H1 (cell line): ENCODE data around the gene RANBP3L. TPM values are rescaled to one million over a fixed set of nuclear protein-coding genes. Genes with fewer than 3 reads are reported as not detected.

ENCODE experiments used
- CTCF ChIA-PET: fragments of 300-600 bp; sonication (Branson Sonifier 250); formaldehyde crosslinking; loops from one replicate; lab custom pipeline; 2021; ENCODE audit not compliant: partially characterized antibody; lab: Charles Lee
- POLR2A ChIA-PET: fragments of 300-600 bp; sonication (Branson Sonifier 250); formaldehyde crosslinking; loops from one replicate; lab custom pipeline; 2021; ENCODE audit warnings: inconsistent platforms; ENCODE audit not compliant: partially characterized antibody; lab: Charles Lee
- DNase-seq, 2 experiments: peaks; one replicate each; pipeline versions ENCODE4 v3.0.0 to v3.0.0-alpha.2; 2010 to 2022; ENCODE audit warnings: low spot score in 2 of 2, low read depth in 1 of 2, mixed read lengths in 1 of 2
- FAIRE-seq: peaks from 2 replicates; lab custom pipeline; 2011; peaks lifted over from hg19 to GRCh38; lab: Jason Lieb, UNC
- H2AFZ ChIP-seq: 2 replicates; pipeline ENCODE4 v1.8.1; 2012; ENCODE audit warnings: low read length, inconsistent platforms
- H2AK5ac ChIP-seq: 2 replicates; pipeline ENCODE4 v1.6.1; 2013; ENCODE audit warnings: low read depth, low read length
- H2BK120ac ChIP-seq: replicated peaks from 2 replicates; pipeline ENCODE3; 2013; ENCODE audit warnings: low read depth, low read length, inconsistent platforms
- H2BK12ac ChIP-seq: 2 replicates; pipeline ENCODE4 v1.6.1; 2013; ENCODE audit warnings: low read depth, low read length
- H2BK15ac ChIP-seq: 2 replicates; pipeline ENCODE4 v1.6.1; 2013; ENCODE audit warnings: low read length
- H2BK20ac ChIP-seq: 2 replicates; pipeline ENCODE4 v1.6.1; 2013; ENCODE audit warnings: low read length
- H2BK5ac ChIP-seq: 2 replicates; pipeline ENCODE4 v1.6.1; 2013; ENCODE audit warnings: low read depth, low read length
- H3K14ac ChIP-seq: 2 replicates; pipeline ENCODE4 v1.6.1; 2013; ENCODE audit warnings: inconsistent platforms; ENCODE audit not compliant: insufficient read length
- H3K18ac ChIP-seq: 2 replicates; pipeline ENCODE4 v1.6.1; 2013; ENCODE audit warnings: low read length; ENCODE audit errors: extremely low read depth
- H3K23ac ChIP-seq: 2 replicates; pipeline ENCODE4 v1.6.1; 2013; ENCODE audit warnings: inconsistent platforms; ENCODE audit not compliant: insufficient read length
- H3K23me2 ChIP-seq: 2 replicates; pipeline ENCODE4 v1.6.1; 2013; ENCODE audit warnings: low read depth, low read length
- H3K27ac ChIP-seq: 2 replicates; pipeline ENCODE4 v1.6.1; 2011; ENCODE audit warnings: low read depth, low read length, inconsistent platforms
- H3K27me3 ChIP-seq, 4 experiments: replicated peaks in 1 of 4; 1 replicate in 1 of 4; 2 replicates in 3 of 4; pipeline versions ENCODE4 v1.6.1 to v1.8.1; 2011 to 2013; ENCODE audit warnings: low read length in 3 of 4, mild to moderate bottlenecking in 3 of 4, inconsistent platforms in 2 of 4, mixed read lengths in 2 of 4, moderate library complexity in 1 of 4; ENCODE audit not compliant: control insufficient read depth in 3 of 4, insufficient read depth in 3 of 4; ENCODE audit errors: extremely low read depth in 1 of 4
- H3K36me3 ChIP-seq, 4 experiments: 2 replicates each; pipeline versions ENCODE4 v1.6.1 to v1.8.1; 2011 to 2013; ENCODE audit warnings: mild to moderate bottlenecking in 4 of 4, low read length in 3 of 4, moderate library complexity in 2 of 4, control low read depth in 1 of 4, inconsistent platforms in 1 of 4; ENCODE audit not compliant: insufficient read depth in 4 of 4, control insufficient read depth in 2 of 4
- H3K4ac ChIP-seq: replicated peaks from 2 replicates; pipeline ENCODE3; 2013; ENCODE audit warnings: low read length, low read depth, mixed read lengths, inconsistent platforms; ENCODE audit not compliant: insufficient read length
- H3K4me1 ChIP-seq, 4 experiments: replicated peaks in 1 of 4; 1 replicate in 1 of 4; 2 replicates in 3 of 4; pipeline versions ENCODE4 v1.6.1 to v1.8.1; 2011 to 2013; ENCODE audit warnings: low read length in 3 of 4, inconsistent platforms in 2 of 4, mixed read lengths in 1 of 4; ENCODE audit not compliant: insufficient read depth in 4 of 4, control insufficient read depth in 3 of 4
- H3K4me2 ChIP-seq, 2 experiments: 2 replicates each; pipeline versions ENCODE4 v1.6.1 to v1.8.1; 2011 to 2013; ENCODE audit warnings: low read depth in 2 of 2, low read length in 2 of 2, control low read depth in 1 of 2, inconsistent platforms in 1 of 2, mild to moderate bottlenecking in 1 of 2; ENCODE audit not compliant: insufficient read depth in 1 of 2
- H3K4me3 ChIP-seq, 4 experiments: fragments of 200-600, 300-600 bp in 1 of 4; sonication (generic), shearing (Covaris generic), sonication (Bioruptor Twin) in 1 of 4; 2 replicates each; pipeline versions ENCODE4 v1.5.1 to v1.8.1; 2011 to 2016; ENCODE audit warnings: low read length in 4 of 4, low read depth in 3 of 4, control low read depth in 2 of 4, inconsistent platforms in 2 of 4, mild to moderate bottlenecking in 2 of 4, mixed read lengths in 1 of 4, moderate library complexity in 1 of 4; ENCODE audit not compliant: insufficient read depth in 2 of 4; ENCODE audit errors: extremely low read depth in 1 of 4
- H3K56ac ChIP-seq: replicated peaks from 2 replicates; pipeline ENCODE3; 2013; ENCODE audit warnings: low read depth, mild to moderate bottlenecking, mixed read lengths, low read length, inconsistent platforms; ENCODE audit not compliant: insufficient read length
- H3K79me1 ChIP-seq: 2 replicates; pipeline ENCODE4 v1.6.1; 2013; ENCODE audit warnings: low read depth, low read length, control low read depth
- H3K79me2 ChIP-seq, 2 experiments: 2 replicates each; pipeline versions ENCODE4 v1.6.1 to v1.8.1; 2012 to 2013; ENCODE audit warnings: low read length in 2 of 2, mild to moderate bottlenecking in 2 of 2, inconsistent platforms in 1 of 2; ENCODE audit not compliant: insufficient read depth in 2 of 2, control insufficient read depth in 1 of 2
- H3K9ac ChIP-seq, 4 experiments: replicated peaks in 1 of 4; 1 replicate in 1 of 4; 2 replicates in 3 of 4; pipeline versions ENCODE4 v1.6.1 to v1.8.1; 2011 to 2013; ENCODE audit warnings: low read depth in 3 of 4, low read length in 3 of 4, control low read depth in 2 of 4, mild to moderate bottlenecking in 2 of 4, moderate library complexity in 2 of 4, inconsistent platforms in 1 of 4; ENCODE audit errors: extremely low read depth in 1 of 4
- H3K9me3 ChIP-seq, 2 experiments: 2 replicates each; pipeline versions ENCODE4 v1.6.1 to v1.8.1; 2012 to 2013; ENCODE audit warnings: mild to moderate bottlenecking in 2 of 2, moderate library complexity in 2 of 2, control low read depth in 1 of 2, inconsistent platforms in 1 of 2, low read depth in 1 of 2, low read length in 1 of 2, mixed read lengths in 1 of 2; ENCODE audit not compliant: insufficient read depth in 2 of 2
- H4K20me1 ChIP-seq, 2 experiments: replicated peaks in 1 of 2; 2 replicates each; pipeline versions ENCODE3 to v1.8.1; 2011 to 2013; ENCODE audit warnings: inconsistent platforms in 2 of 2, low read length in 2 of 2, mild to moderate bottlenecking in 1 of 2; ENCODE audit not compliant: insufficient read depth in 2 of 2, control insufficient read depth in 1 of 2
- H4K5ac ChIP-seq: 2 replicates; pipeline ENCODE4 v1.6.1; 2013; ENCODE audit warnings: low read length, low read depth, mixed read lengths, inconsistent platforms; ENCODE audit not compliant: insufficient read length
- H4K8ac ChIP-seq: 2 replicates; pipeline ENCODE4 v1.8.0; 2013; ENCODE audit warnings: mild to moderate bottlenecking, moderate library complexity, low read length, inconsistent platforms; ENCODE audit not compliant: insufficient read depth; ENCODE audit errors: extremely low read depth
- H4K91ac ChIP-seq: replicated peaks from 2 replicates; pipeline ENCODE3; 2013; ENCODE audit warnings: low read length, mixed read lengths, inconsistent platforms; ENCODE audit not compliant: insufficient read length
- ATF3 ChIP-seq: IDR thresholded peaks from 2 replicates; pipeline ENCODE4 v1.6.1; 2011; ENCODE audit warnings: low read depth, mild to moderate bottlenecking, low read length; ENCODE audit not compliant: insufficient read depth
- CHD2 ChIP-seq: IDR thresholded peaks from 2 replicates; pipeline ENCODE4 v1.6.1; 2012; ENCODE audit warnings: low read length, improper control_type of control experiment
- HDAC6 ChIP-seq: IDR thresholded peaks from one replicate; pipeline ENCODE4 v1.7.1; 2012; ENCODE audit warnings: low read depth, mild to moderate bottlenecking, inconsistent platforms, low read length, moderate library complexity
- POU5F1 ChIP-seq: IDR thresholded peaks from 2 replicates; pipeline ENCODE4 v1.6.1; 2011; ENCODE audit warnings: low read depth, mild to moderate bottlenecking, low read length, moderate library complexity
- SP4 ChIP-seq: IDR thresholded peaks from 2 replicates; pipeline ENCODE4 v1.6.1; 2012; ENCODE audit warnings: low read length, inconsistent platforms
- ZNF274 ChIP-seq: IDR thresholded peaks from 2 replicates; pipeline ENCODE4 v1.7.0; 2012; ENCODE audit warnings: low read length, borderline replicate concordance; ENCODE audit errors: extremely low read depth
- WGBS, 2 experiments: shearing (Covaris generic) in 1 of 2; methylation state at CpG; one replicate each; pipeline versions ENCODE4 v1.1.6 to v1.1.7; 2013 to 2015; ENCODE audit warnings: low lambda C conversion rate in 2 of 2, mixed read lengths in 2 of 2, inconsistent platforms in 1 of 2, low coverage in 1 of 2, missing lambda C conversion rate in 1 of 2; ENCODE audit not compliant: insufficient replicate concordance in 2 of 2, insufficient coverage in 1 of 2, insufficient read length in 1 of 2; ENCODE audit errors: extremely low coverage in 1 of 2, missing lambda C conversion rate in 1 of 2; 5-methylcytosine and 5-hydroxymethylcytosine counted together
- polyA plus RNA-seq, 7 experiments: library from polyadenylated mRNA; depleted of rRNA in 3 of 7; stranded (reverse) in 5 of 7; unstranded in 2 of 7; fragments of >200 nt in 5 of 7; fragments of 200-250 nt in 2 of 7; gene quantifications; 1 replicate in 5 of 7; 2 replicates in 1 of 7; 4 replicates in 1 of 7; pipeline versions ENCODE4 v1.2.1 to v1.2.3, GENCODE V29; 2011 to 2013; ENCODE audit warnings: missing spikeins in 2 of 7, mixed read lengths in 2 of 7
- total RNA-seq: library from RNA; stranded (reverse); fragmentation: NEBNext Ultra II Directional; extraction: Animal tissue kit (Norgen Biotek cat#: 25700); gene quantifications from 2 replicates; pipeline ENCODE4 v1.2.1, GENCODE V29; 2021
- TF ChIP-seq, protein P1 (sequence below): IDR thresholded peaks from 2 replicates; pipeline ENCODE4 v1.6.1; 2012; ENCODE audit warnings: inconsistent platforms

RANBP3L gene
- total and polyA plus RNA-seq, 2 of the 8 experiments (the other 6 are each of a cell fraction or from before 2014, with no cell fraction given): not detected

DNA sequence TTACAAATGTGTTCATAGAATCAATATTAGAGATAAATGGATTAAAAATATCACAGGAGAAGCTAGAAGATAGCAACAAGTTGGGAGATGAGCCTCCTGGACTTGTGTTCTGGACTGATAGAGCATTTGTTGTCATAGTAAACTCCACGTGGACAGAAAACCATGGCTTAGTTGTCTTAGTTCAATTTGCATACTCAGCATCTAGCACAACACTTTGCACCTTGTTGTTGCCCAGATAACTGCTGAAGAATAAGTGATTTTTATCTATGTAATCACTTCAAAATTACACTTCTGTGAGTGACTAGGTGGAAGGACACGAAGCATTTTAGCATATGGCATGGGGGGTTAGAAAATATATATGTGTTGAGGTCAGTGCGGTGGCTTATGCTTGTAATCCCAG is 4.0 kb downstream of the RANBP3L start:
- no peaks in the 10 kb centered on the region for H3K36me3 ChIP-seq
- no peaks in the 10 kb centered on the region for H3K4me1 ChIP-seq
- H4K20me1 ChIP-seq: no peaks in the 10 kb centered on the region
- no peak overlapping the region for H2BK15ac ChIP-seq
- H2BK20ac ChIP-seq: no peak overlapping the region
- no peak overlapping the region for H2AFZ ChIP-seq
- H2BK5ac ChIP-seq: no peak overlapping the region
- no peak overlapping the region for H3K4me3 ChIP-seq
- no peak overlapping the region for H4K8ac ChIP-seq
- 90% methylated on average over 3 of the region's 3 CpGs; no CpG with 5 or more reads in 1 of the 2 experiments for WGBS, 2 experiments
- no peak overlapping the region for H2BK120ac ChIP-seq
- H3K79me2 ChIP-seq: no peaks in the 10 kb centered on the region
- no peak overlapping the region for H3K14ac ChIP-seq
- H3K27ac ChIP-seq: no peak overlapping the region
- no peak overlapping the region for H3K23ac ChIP-seq
- no peak overlapping the region for H3K56ac ChIP-seq
- H3K4ac ChIP-seq: no peak overlapping the region
- no peak overlapping the region for H4K91ac ChIP-seq
- no peaks in the 10 kb centered on the region for H3K9me3 ChIP-seq
- no peak for DNase-seq
- H3K27me3 ChIP-seq: no peaks in the 10 kb centered on the region
- H3K79me1 ChIP-seq: no peaks in the 10 kb centered on the region
- no peak overlapping the region for H2BK12ac ChIP-seq
- H2AK5ac ChIP-seq: no peak overlapping the region
- no peak overlapping the region for H3K18ac ChIP-seq
- TF ChIP-seq ATF3: no peak
- no peak for TF ChIP-seq SP4
- no peak for TF ChIP-seq POU5F1
- no peak for TF ChIP-seq CHD2
- no peak for TF ChIP-seq ZNF274
- no peak for TF ChIP-seq HDAC6
- TF ChIP-seq, protein P1, sequence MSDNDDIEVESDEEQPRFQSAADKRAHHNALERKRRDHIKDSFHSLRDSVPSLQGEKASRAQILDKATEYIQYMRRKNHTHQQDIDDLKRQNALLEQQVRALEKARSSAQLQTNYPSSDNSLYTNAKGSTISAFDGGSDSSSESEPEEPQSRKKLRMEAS: no peak
- TF ChIP-seq, all 59 proteins: peak for 0
- no peak overlapping the region for H3K9ac ChIP-seq
- ChIA-PET POLR2A (no interaction called here), CTCF (interaction anchor here (0.9 to 1.9 kb wide), 4 partner anchors 8 to 161 kb away, joined by 3 to 5 read pairs (median 4); no protein-coding TSS in a partner anchor)
- no peak overlapping the region for H3K4me2 ChIP-seq
- H3K23me2 ChIP-seq: no peaks in the 10 kb centered on the region
- FAIRE-seq: no peak
- no peak overlapping the region for H4K5ac ChIP-seq
